GM12874 (cell line): ENCODE results near the gene GNB1.

Experiments used
- CTCF ChIP-seq: IDR thresholded peaks from 2 replicates; pipeline ENCODE4 v1.5.1; 2011; ENCODE audit warnings: low read depth, mild to moderate bottlenecking, control low read depth, low read length, moderate library complexity; ENCODE audit not compliant: insufficient read depth

GNB1 gene

GRCh38 chr1:1894354-1895059 is 3.6 kb upstream of the GNB1 start:
- no peak for TF ChIP-seq CTCF

GRCh38 chr1:1893997-1894353 is 3.1 kb upstream of the GNB1 start:
- TF ChIP-seq CTCF = no peak

GRCh38 chr1:1893291-1893985 is 2.6 kb upstream of the GNB1 start:
- no peak for TF ChIP-seq CTCF

DNA sequence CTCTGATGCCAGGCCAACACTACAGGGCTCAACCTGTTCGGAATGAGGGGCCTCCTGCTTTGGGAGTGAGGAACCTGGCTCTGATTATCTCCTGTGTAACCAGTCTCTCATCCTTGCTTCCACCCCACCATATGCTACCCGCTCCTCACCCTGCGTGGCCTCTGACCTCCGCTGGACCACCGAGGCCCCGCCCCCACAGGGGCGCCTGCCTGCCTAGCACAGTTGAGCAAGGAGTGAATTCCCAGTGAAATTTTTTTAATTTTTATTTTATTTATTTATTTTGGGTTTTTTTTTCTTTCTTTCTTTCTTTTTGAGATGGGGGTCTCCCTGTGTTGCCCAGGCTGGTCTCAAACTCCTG is 1.9 kb upstream of the GNB1 start:
- no peak for TF ChIP-seq CTCF

DNA sequence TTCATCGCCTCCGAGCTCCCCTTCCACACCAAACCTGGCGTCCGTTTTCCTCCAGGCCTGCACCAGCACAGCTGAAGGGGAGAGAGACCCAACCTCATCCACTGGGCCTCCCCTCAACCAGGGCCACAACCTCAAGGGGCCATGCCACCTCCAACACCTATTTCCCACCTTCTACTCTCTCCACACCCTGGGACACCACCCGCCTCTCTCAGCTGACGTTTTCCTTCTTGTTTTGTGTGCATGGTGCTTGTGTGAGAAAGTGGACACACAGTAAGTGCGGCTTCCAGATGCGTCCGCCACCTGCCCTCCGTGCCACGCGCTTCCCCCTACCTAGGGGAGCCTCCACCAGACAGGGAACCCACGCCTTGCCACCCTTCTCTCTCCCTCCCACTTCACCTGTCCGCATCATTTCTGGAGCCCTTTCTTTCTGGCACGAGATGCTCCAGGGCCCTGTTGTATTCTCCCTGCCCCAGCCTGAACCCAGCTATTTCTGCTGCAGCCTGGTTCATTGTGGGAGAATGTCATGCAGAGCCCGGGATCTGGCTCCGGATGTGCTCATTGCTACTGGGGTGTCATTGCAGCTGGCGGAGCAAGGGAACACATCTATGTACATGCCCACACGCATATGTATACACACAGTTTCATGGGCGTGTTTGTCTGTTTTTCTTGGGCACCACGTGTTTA is 1.3 kb upstream of the GNB1 start:
- TF ChIP-seq CTCF = no peak

GRCh38 chr1:1891349-1892078 is 627 bp upstream of the GNB1 start:
- TF ChIP-seq CTCF = no peak

GRCh38 chr1:1889847-1890505 is 911 bp downstream of the GNB1 start:
- TF ChIP-seq CTCF = no peak
